ENCODE results near the gene NF2. TPM values are rescaled to one million over a fixed set of nuclear protein-coding genes. Genes with fewer than 3 reads are reported as not detected.

Gene NF2
- total RNA-seq, 1 donor from 2014 or later = 57.7 TPM

- H3K27me3 Mint-ChIP-seq (ENCODE audit: low read depth) = no peaks in the 10 kb centered on the region
- DNase-seq (ENCODE audit: low spot score) = no peak
- H3K4me1 Mint-ChIP-seq (ENCODE audit: low read depth) = peaks cover 28% of the 10 kb centered on the region
- intact Hi-C loops (cut with micrococcal nuclease) = no loop called here
- no peak overlapping the region for H3K4me3 Mint-ChIP-seq (ENCODE audit: low read depth)
- peaks cover 33% of the 10 kb centered on the region for H3K36me3 Mint-ChIP-seq (ENCODE audit: low read depth)
- H3K27ac Mint-ChIP-seq = no peak overlapping the region
- peaks cover under 1% of the 10 kb centered on the region for H3K9me3 Mint-ChIP-seq
Observed at GRCh38 chr22:29605527-29605850, 2.1 kb downstream of the NF2 start.

GRCh38 chr22:29606320-29606719, 2.9 kb downstream of the NF2 start:
- H3K27ac Mint-ChIP-seq = no peak overlapping the region
- H3K9me3 Mint-ChIP-seq = peaks cover 6% of the 10 kb centered on the region
- no peaks in the 10 kb centered on the region for H3K27me3 Mint-ChIP-seq (ENCODE audit: low read depth)
- intact Hi-C loops (cut with micrococcal nuclease) = no loop called here
- peaks cover 28% of the 10 kb centered on the region for H3K4me1 Mint-ChIP-seq (ENCODE audit: low read depth)
- H3K4me3 Mint-ChIP-seq (ENCODE audit: low read depth) = no peak overlapping the region
- H3K36me3 Mint-ChIP-seq (ENCODE audit: low read depth) = peaks cover 41% of the 10 kb centered on the region
- DNase-seq (ENCODE audit: low spot score) = no peak

GRCh38 chr22:29607426-29607825, 4.0 kb downstream of the NF2 start:
- H3K36me3 Mint-ChIP-seq (ENCODE audit: low read depth) = peaks cover 42% of the 10 kb centered on the region
- H3K9me3 Mint-ChIP-seq = peaks cover 6% of the 10 kb centered on the region
- intact Hi-C loops (cut with micrococcal nuclease) = no loop called here
- H3K27ac Mint-ChIP-seq = no peak overlapping the region
- no peak for DNase-seq (ENCODE audit: low spot score)
- H3K27me3 Mint-ChIP-seq (ENCODE audit: low read depth) = no peaks in the 10 kb centered on the region
- H3K4me1 Mint-ChIP-seq (ENCODE audit: low read depth) = peaks cover 28% of the 10 kb centered on the region
- no peak overlapping the region for H3K4me3 Mint-ChIP-seq (ENCODE audit: low read depth)

- Mint-ChIP-seq H3K27me3 (ENCODE audit: low read depth) (no peaks in the 10 kb centered on the region), H3K9me3 (peaks cover 6% of the 10 kb centered on the region), H3K4me3 (ENCODE audit: low read depth) (no peak overlapping the region), H3K4me1 (ENCODE audit: low read depth) (peaks cover 23% of the 10 kb centered on the region), H3K36me3 (ENCODE audit: low read depth) (peaks cover 45% of the 10 kb centered on the region), H3K27ac (no peak overlapping the region)
- no peak for DNase-seq (ENCODE audit: low spot score)
- intact Hi-C loops (cut with micrococcal nuclease) = no loop called here
Observed at GRCh38 chr22:29609139-29609538, 5.7 kb downstream of the NF2 start.

GRCh38 chr22:29610780-29611179, 7.3 kb downstream of the NF2 start:
- Mint-ChIP-seq H3K4me3 (ENCODE audit: low read depth) (no peak overlapping the region), H3K36me3 (ENCODE audit: low read depth) (peaks cover 44% of the 10 kb centered on the region), H3K4me1 (ENCODE audit: low read depth) (peaks cover 19% of the 10 kb centered on the region), H3K27ac (no peak overlapping the region), H3K27me3 (ENCODE audit: low read depth) (no peaks in the 10 kb centered on the region), H3K9me3 (peaks cover 6% of the 10 kb centered on the region)
- intact Hi-C loops (cut with micrococcal nuclease) = no loop called here
- no peak for DNase-seq (ENCODE audit: low spot score)

GRCh38 chr22:29615705-29616327, 12.4 kb downstream of the NF2 start:
- no peak overlapping the region for H3K27ac Mint-ChIP-seq
- intact Hi-C loops (cut with micrococcal nuclease) = no loop called here
- H3K9me3 Mint-ChIP-seq = peaks cover 2% of the 10 kb centered on the region
- H3K4me3 Mint-ChIP-seq (ENCODE audit: low read depth) = no peak overlapping the region
- H3K27me3 Mint-ChIP-seq (ENCODE audit: low read depth) = no peaks in the 10 kb centered on the region
- H3K4me1 Mint-ChIP-seq (ENCODE audit: low read depth) = peaks cover 19% of the 10 kb centered on the region
- peaks cover 12% of the 10 kb centered on the region for H3K36me3 Mint-ChIP-seq (ENCODE audit: low read depth)
- no peak for DNase-seq (ENCODE audit: low spot score)

- H3K27me3 Mint-ChIP-seq (ENCODE audit: low read depth) = no peaks in the 10 kb centered on the region
- no peak for DNase-seq (ENCODE audit: low spot score)
- intact Hi-C loops (cut with micrococcal nuclease) = loop anchor here (1.0 kb wide), 1 partner anchor 15 kb away; the partner anchor contains the start of gene NF2
- peak overlapping the region; percentile 61 for H3K27ac Mint-ChIP-seq
- no peak overlapping the region for H3K4me3 Mint-ChIP-seq (ENCODE audit: low read depth)
- H3K4me1 Mint-ChIP-seq (ENCODE audit: low read depth) = peaks cover 29% of the 10 kb centered on the region
- peaks cover 5% of the 10 kb centered on the region for H3K36me3 Mint-ChIP-seq (ENCODE audit: low read depth)
- H3K9me3 Mint-ChIP-seq = no peaks in the 10 kb centered on the region
Observed at GRCh38 chr22:29617922-29618629, 14.6 kb downstream of the NF2 start.

- no peak for DNase-seq (ENCODE audit: low spot score)
- intact Hi-C loops (cut with micrococcal nuclease) = loop anchor here (10.0 kb wide), 1 partner anchor 383 kb away; no protein-coding TSS in a partner anchor
- H3K27ac Mint-ChIP-seq = peak overlapping the region; percentile 33
- no peaks in the 10 kb centered on the region for H3K27me3 Mint-ChIP-seq (ENCODE audit: low read depth)
- peaks cover 60% of the 10 kb centered on the region for H3K4me1 Mint-ChIP-seq (ENCODE audit: low read depth)
- no peak overlapping the region for H3K4me3 Mint-ChIP-seq (ENCODE audit: low read depth)
- no peaks in the 10 kb centered on the region for H3K9me3 Mint-ChIP-seq
- no peaks in the 10 kb centered on the region for H3K36me3 Mint-ChIP-seq (ENCODE audit: low read depth)
Observed at GRCh38 chr22:29621761-29622526, 18.5 kb downstream of the NF2 start.

GRCh38 chr22:29623059-29623458, 19.6 kb downstream of the NF2 start:
- DNase-seq (ENCODE audit: low spot score) = no peak
- Mint-ChIP-seq H3K27me3 (ENCODE audit: low read depth) (no peaks in the 10 kb centered on the region), H3K36me3 (ENCODE audit: low read depth) (no peaks in the 10 kb centered on the region), H3K4me1 (ENCODE audit: low read depth) (peaks cover 51% of the 10 kb centered on the region), H3K9me3 (no peaks in the 10 kb centered on the region), H3K4me3 (ENCODE audit: low read depth) (peak overlapping the region; percentile 10), H3K27ac (peak overlapping the region; percentile 58)
- intact Hi-C loops (cut with micrococcal nuclease) = loop anchor here (10.0 kb wide), 1 partner anchor 382 kb away; no protein-coding TSS in a partner anchor

GRCh38 chr22:29623553-29624169, 20.2 kb downstream of the NF2 start:
- H3K36me3 Mint-ChIP-seq (ENCODE audit: low read depth) = no peaks in the 10 kb centered on the region
- intact Hi-C loops (cut with micrococcal nuclease) = loop anchor here (10.0 kb wide), 1 partner anchor 381 kb away; no protein-coding TSS in a partner anchor
- peaks cover 48% of the 10 kb centered on the region for H3K4me1 Mint-ChIP-seq (ENCODE audit: low read depth)
- H3K27me3 Mint-ChIP-seq (ENCODE audit: low read depth) = no peaks in the 10 kb centered on the region
- H3K9me3 Mint-ChIP-seq = no peaks in the 10 kb centered on the region
- no peak overlapping the region for H3K4me3 Mint-ChIP-seq (ENCODE audit: low read depth)
- H3K27ac Mint-ChIP-seq = peak overlapping the region; percentile 58
- no peak for DNase-seq (ENCODE audit: low spot score)

GRCh38 chr22:29625090-29625825, 21.8 kb downstream of the NF2 start:
- Mint-ChIP-seq H3K36me3 (ENCODE audit: low read depth) (no peaks in the 10 kb centered on the region), H3K9me3 (no peaks in the 10 kb centered on the region), H3K27me3 (ENCODE audit: low read depth) (no peaks in the 10 kb centered on the region), H3K27ac (peak overlapping the region; percentile 72), H3K4me1 (ENCODE audit: low read depth) (peaks cover 55% of the 10 kb centered on the region), H3K4me3 (ENCODE audit: low read depth) (no peak overlapping the region)
- intact Hi-C loops (cut with micrococcal nuclease) = loop anchor here (10.0 kb wide), 1 partner anchor 380 kb away; no protein-coding TSS in a partner anchor
- DNase-seq (ENCODE audit: low spot score) = no peak
